Measurements from ENCODE around the gene TCEA2.

GRCh38 chr20:64033981-64034493 lies 29.0 kb upstream of the TCEA2 start:
- TF ChIP-seq CTCF (IDR thresholded peaks at IDR 0.05; ENCODE audit: low read length) (no peak), EZH2 (IDR thresholded peaks at IDR 0.05; ENCODE audit: borderline replicate concordance, low read length) (no peak)

Measured in OCI-LY1 (cell line).